ENCODE results near the gene PDE10A.

DNA sequence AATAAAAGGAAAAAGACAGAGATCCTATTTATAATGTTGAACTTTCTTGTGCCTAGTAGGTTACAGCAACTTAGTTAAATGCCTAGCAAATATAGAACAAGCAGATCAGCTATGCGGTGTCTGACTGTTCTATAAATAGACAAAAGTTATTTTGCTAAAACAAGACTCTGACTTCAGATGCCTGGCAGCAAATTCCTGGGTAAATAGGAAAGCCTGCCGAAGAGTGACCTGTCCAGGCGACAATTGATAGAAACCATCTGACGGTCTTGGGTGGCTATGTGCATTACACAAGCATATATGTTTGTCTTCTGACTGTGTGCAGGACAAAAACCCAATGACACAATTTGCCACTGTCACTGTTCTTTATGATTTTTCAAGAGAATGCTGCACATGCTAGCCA lies 38.0 kb upstream of the PDE10A start:
- TF ChIP-seq POLR2A (IDR thresholded peaks at IDR 0.05), result no peak
- TF ChIP-seq, protein P1, sequence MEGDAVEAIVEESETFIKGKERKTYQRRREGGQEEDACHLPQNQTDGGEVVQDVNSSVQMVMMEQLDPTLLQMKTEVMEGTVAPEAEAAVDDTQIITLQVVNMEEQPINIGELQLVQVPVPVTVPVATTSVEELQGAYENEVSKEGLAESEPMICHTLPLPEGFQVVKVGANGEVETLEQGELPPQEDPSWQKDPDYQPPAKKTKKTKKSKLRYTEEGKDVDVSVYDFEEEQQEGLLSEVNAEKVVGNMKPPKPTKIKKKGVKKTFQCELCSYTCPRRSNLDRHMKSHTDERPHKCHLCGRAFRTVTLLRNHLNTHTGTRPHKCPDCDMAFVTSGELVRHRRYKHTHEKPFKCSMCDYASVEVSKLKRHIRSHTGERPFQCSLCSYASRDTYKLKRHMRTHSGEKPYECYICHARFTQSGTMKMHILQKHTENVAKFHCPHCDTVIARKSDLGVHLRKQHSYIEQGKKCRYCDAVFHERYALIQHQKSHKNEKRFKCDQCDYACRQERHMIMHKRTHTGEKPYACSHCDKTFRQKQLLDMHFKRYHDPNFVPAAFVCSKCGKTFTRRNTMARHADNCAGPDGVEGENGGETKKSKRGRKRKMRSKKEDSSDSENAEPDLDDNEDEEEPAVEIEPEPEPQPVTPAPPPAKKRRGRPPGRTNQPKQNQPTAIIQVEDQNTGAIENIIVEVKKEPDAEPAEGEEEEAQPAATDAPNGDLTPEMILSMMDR (IDR thresholded peaks at IDR 0.05), result no peak
- no peak for TF ChIP-seq POLR2AphosphoS5 (IDR thresholded peaks at IDR 0.05)
